HG02938 (cell line): ENCODE measurements around the gene SBSN.

Source experiments
- ATAC-seq: cut with Tn5 transposase; IDR thresholded peaks from one replicate; pipeline ENCODE4 v1.9.1; 2021; ENCODE audit warnings: mild to moderate bottlenecking, moderate library complexity; ENCODE audit not compliant: unreplicated experiment

Gene SBSN

GRCh38 chr19:35534803-35535480 lies 6.8 kb upstream of the SBSN start:
- no peak for ATAC-seq

GRCh38 chr19:35533822-35534392 lies 5.8 kb upstream of the SBSN start:
- no peak for ATAC-seq

GRCh38 chr19:35533201-35533821 lies 5.2 kb upstream of the SBSN start, which contains the start of gene GAPDHS:
TSS of gene GAPDHS (plus strand) at chr19:35533456. CDS start at chr19:35533528, 72 bp downstream.
- ATAC-seq = no peak

- ATAC-seq = no peak
These were observed 3.2 kb upstream of the SBSN start for GRCh38 chr19:35531291-35531690.

GRCh38 chr19:35529241-35530218 lies 1.4 kb upstream of the SBSN start:
- ATAC-seq = no peak

- no peak for ATAC-seq
These were observed 2.2 kb downstream of the SBSN start for GRCh38 chr19:35525873-35526272.

- no peak for ATAC-seq
These were observed 3.8 kb downstream of the SBSN start for GRCh38 chr19:35524181-35524837.

GRCh38 chr19:35522745-35523327 lies 5.3 kb downstream of the SBSN start:
- ATAC-seq = no peak

GRCh38 chr19:35521124-35521743 lies 6.9 kb downstream of the SBSN start:
- no peak for ATAC-seq

GRCh38 chr19:35519291-35519690 lies 8.8 kb downstream of the SBSN start:
- no peak for ATAC-seq

GRCh38 chr19:35518313-35518712 lies 9.8 kb downstream of the SBSN start:
- no peak for ATAC-seq

GRCh38 chr19:35517342-35517741 lies 10.8 kb downstream of the SBSN start:
- no peak for ATAC-seq

- no peak for ATAC-seq
These were observed 11.8 kb downstream of the SBSN start for GRCh38 chr19:35516310-35516709.

GRCh38 chr19:35514282-35514809 lies 13.8 kb downstream of the SBSN start:
- ATAC-seq = no peak

- no peak for ATAC-seq
These were observed 14.4 kb downstream of the SBSN start, which contains the start of gene DMKN for GRCh38 chr19:35513628-35514281. TSS of gene DMKN (minus strand) at chr19:35513649. CDS start at chr19:35513475, 174 bp downstream.

GRCh38 chr19:35512831-35513627 lies 15.1 kb downstream of the SBSN start:
- ATAC-seq = no peak

- ATAC-seq = no peak
These were observed 16.8 kb downstream of the SBSN start for GRCh38 chr19:35511337-35511736.

- ATAC-seq = no peak
These were observed 17.5 kb downstream of the SBSN start for GRCh38 chr19:35510626-35510964.
